ENCODE measurements around the gene CST6.

Gene CST6

GRCh38 chr11:66048547-66049323 is 36.9 kb downstream of the CST6 start, which contains the start of gene GAL3ST3:
GAL3ST3 (minus strand) TSS chr11:66049161; CDS start chr11:66045415, 3,746 bp downstream.
- DNase-seq: no peak

- no peak for DNase-seq
These were observed 38.9 kb downstream of the CST6 start for GRCh38 chr11:66050581-66051231.

- DNase-seq: no peak
These were observed 39.6 kb downstream of the CST6 start for GRCh38 chr11:66051371-66051765.

- peak; percentile 91 for DNase-seq
These were observed 40.2 kb downstream of the CST6 start, which contains the start of gene SF3B2 for GRCh38 chr11:66051766-66052663. SF3B2 (plus strand) TSS chr11:66052364; CDS start chr11:66052385, 21 bp downstream.

GRCh38 chr11:66052664-66052982 is 40.8 kb downstream of the CST6 start:
- no peak for DNase-seq

- DNase-seq: no peak
These were observed 43.2 kb downstream of the CST6 start for GRCh38 chr11:66055021-66055420.

- no peak for DNase-seq
These were observed 44.7 kb downstream of the CST6 start for GRCh38 chr11:66056501-66056900.

- DNase-seq: no peak
These were observed 48.3 kb downstream of the CST6 start for GRCh38 chr11:66059966-66060680.

- no peak for DNase-seq
These were observed 49.5 kb downstream of the CST6 start for GRCh38 chr11:66061268-66061667.

GRCh38 chr11:66062408-66062807 is 50.6 kb downstream of the CST6 start:
- no peak for DNase-seq
